ENCODE results near the gene DDT.
A peak's percentile ranks its signal among the peaks of the same experiment; 100 is the strongest.
"Not testable (repeated sequence)": the region's sequence is repeated elsewhere in the genome, so short reads cannot be mapped to it uniquely, and the experiment has no call there.

Gene DDT

GRCh38 chr22:23974345-23974744, at the start of gene DDT:
DDT (minus strand) TSS chr22:23974441; CDS start chr22:23974414, 27 bp downstream.
- peaks cover 27% of the 10 kb centered on the region for H3K36me3 ChIP-seq (ENCODE audit: control insufficient read depth, insufficient read depth, low read length)
- not testable (repeated sequence) for H3K27me3 ChIP-seq (ENCODE audit: control insufficient read depth, insufficient read depth, low read length); H3K4me1 ChIP-seq (ENCODE audit: control insufficient read depth, insufficient read depth, low read length); H3K9ac ChIP-seq (ENCODE audit: low read depth, low read length); H3K27ac ChIP-seq (ENCODE audit: low read depth, low read length); H3K4me3 ChIP-seq (ENCODE audit: low read depth, low read length); H3K9me3 ChIP-seq (ENCODE audit: control insufficient read depth, insufficient read depth, low read length)

- Histone ChIP-seq H3K4me3 (ENCODE audit: low read depth, low read length) (no peak overlapping the region), H3K36me3 (ENCODE audit: control insufficient read depth, insufficient read depth, low read length) (no peaks in the 10 kb centered on the region; the same call in 1 of the 2 replicates), H3K9ac (ENCODE audit: low read depth, low read length) (no peak overlapping the region), H3K4me1 (ENCODE audit: control insufficient read depth, insufficient read depth, low read length) (peaks cover 5% of the 10 kb centered on the region), H3K27ac (ENCODE audit: low read depth, low read length) (no peak overlapping the region), H3K9me3 (ENCODE audit: control insufficient read depth, insufficient read depth, low read length) (no peaks in the 10 kb centered on the region), H3K27me3 (ENCODE audit: control insufficient read depth, insufficient read depth, low read length) (no peaks in the 10 kb centered on the region)
These were observed 49.1 kb upstream of the DDT start for GRCh38 chr22:24023204-24023789.

GRCh38 chr22:24021304-24021703, 47.1 kb upstream of the DDT start:
- peaks cover 5% of the 10 kb centered on the region for H3K4me1 ChIP-seq (ENCODE audit: control insufficient read depth, insufficient read depth, low read length)
- no peak overlapping the region for H3K27ac ChIP-seq (ENCODE audit: low read depth, low read length)
- no peak overlapping the region for H3K4me3 ChIP-seq (ENCODE audit: low read depth, low read length)
- no peaks in the 10 kb centered on the region for H3K9me3 ChIP-seq (ENCODE audit: control insufficient read depth, insufficient read depth, low read length)
- H3K36me3 ChIP-seq (ENCODE audit: control insufficient read depth, insufficient read depth, low read length) = peaks cover 5% of the 10 kb centered on the region; the same call in 1 of the 2 replicates
- H3K27me3 ChIP-seq (ENCODE audit: control insufficient read depth, insufficient read depth, low read length) = no peaks in the 10 kb centered on the region
- no peak overlapping the region for H3K9ac ChIP-seq (ENCODE audit: low read depth, low read length)

- no peaks in the 10 kb centered on the region for H3K4me1 ChIP-seq (ENCODE audit: control insufficient read depth, insufficient read depth, low read length)
- H3K27ac ChIP-seq (ENCODE audit: low read depth, low read length) = no peak overlapping the region
- H3K36me3 ChIP-seq (ENCODE audit: control insufficient read depth, insufficient read depth, low read length) = 0 out of 2 replicates have a peak, but pooled peaks cover 5% of the 10 kb centered on the region
- H3K27me3 ChIP-seq (ENCODE audit: control insufficient read depth, insufficient read depth, low read length) = no peaks in the 10 kb centered on the region
- no peak overlapping the region for H3K4me3 ChIP-seq (ENCODE audit: low read depth, low read length)
- H3K9ac ChIP-seq (ENCODE audit: low read depth, low read length) = no peak overlapping the region
- no peaks in the 10 kb centered on the region for H3K9me3 ChIP-seq (ENCODE audit: control insufficient read depth, insufficient read depth, low read length)
These were observed 41.9 kb upstream of the DDT start for GRCh38 chr22:24016156-24016555.

- no peaks in the 10 kb centered on the region for H3K4me1 ChIP-seq (ENCODE audit: control insufficient read depth, insufficient read depth, low read length)
- no peaks in the 10 kb centered on the region for H3K9me3 ChIP-seq (ENCODE audit: control insufficient read depth, insufficient read depth, low read length)
- H3K9ac ChIP-seq (ENCODE audit: low read depth, low read length) = peak overlapping the region; percentile 52
- H3K27me3 ChIP-seq (ENCODE audit: control insufficient read depth, insufficient read depth, low read length) = no peaks in the 10 kb centered on the region
- no peaks in the 10 kb centered on the region for H3K36me3 ChIP-seq (ENCODE audit: control insufficient read depth, insufficient read depth, low read length)
- peak overlapping the region; percentile 82 for H3K27ac ChIP-seq (ENCODE audit: low read depth, low read length)
- peak overlapping the region; percentile 83 for H3K4me3 ChIP-seq (ENCODE audit: low read depth, low read length)
These were observed 37.5 kb upstream of the DDT start for GRCh38 chr22:24011735-24012068.

- Histone ChIP-seq H3K36me3 (ENCODE audit: control insufficient read depth, insufficient read depth, low read length) (no peaks in the 10 kb centered on the region), H3K4me3 (ENCODE audit: low read depth, low read length) (no peak overlapping the region), H3K9me3 (ENCODE audit: control insufficient read depth, insufficient read depth, low read length) (no peaks in the 10 kb centered on the region), H3K4me1 (ENCODE audit: control insufficient read depth, insufficient read depth, low read length) (no peaks in the 10 kb centered on the region), H3K9ac (ENCODE audit: low read depth, low read length) (no peak overlapping the region), H3K27me3 (ENCODE audit: control insufficient read depth, insufficient read depth, low read length) (no peaks in the 10 kb centered on the region), H3K27ac (ENCODE audit: low read depth, low read length) (no peak overlapping the region)
These were observed 35.8 kb upstream of the DDT start for GRCh38 chr22:24010018-24010391.

GRCh38 chr22:24009227-24010017, 35.2 kb upstream of the DDT start:
- H3K4me3 ChIP-seq (ENCODE audit: low read depth, low read length) = no peak overlapping the region
- H3K27ac ChIP-seq (ENCODE audit: low read depth, low read length) = no peak overlapping the region
- no peaks in the 10 kb centered on the region for H3K36me3 ChIP-seq (ENCODE audit: control insufficient read depth, insufficient read depth, low read length)
- no peaks in the 10 kb centered on the region for H3K4me1 ChIP-seq (ENCODE audit: control insufficient read depth, insufficient read depth, low read length)
- H3K9me3 ChIP-seq (ENCODE audit: control insufficient read depth, insufficient read depth, low read length) = no peaks in the 10 kb centered on the region
- no peaks in the 10 kb centered on the region for H3K27me3 ChIP-seq (ENCODE audit: control insufficient read depth, insufficient read depth, low read length)
- no peak overlapping the region for H3K9ac ChIP-seq (ENCODE audit: low read depth, low read length)

- H3K27ac ChIP-seq (ENCODE audit: low read depth, low read length) = no peak overlapping the region
- H3K9ac ChIP-seq (ENCODE audit: low read depth, low read length) = no peak overlapping the region
- no peaks in the 10 kb centered on the region for H3K4me1 ChIP-seq (ENCODE audit: control insufficient read depth, insufficient read depth, low read length)
- no peaks in the 10 kb centered on the region for H3K9me3 ChIP-seq (ENCODE audit: control insufficient read depth, insufficient read depth, low read length)
- no peaks in the 10 kb centered on the region for H3K27me3 ChIP-seq (ENCODE audit: control insufficient read depth, insufficient read depth, low read length)
- no peak overlapping the region for H3K4me3 ChIP-seq (ENCODE audit: low read depth, low read length)
- no peaks in the 10 kb centered on the region for H3K36me3 ChIP-seq (ENCODE audit: control insufficient read depth, insufficient read depth, low read length)
These were observed 34.4 kb upstream of the DDT start for GRCh38 chr22:24008381-24009226.

GRCh38 chr22:24008022-24008283, 33.7 kb upstream of the DDT start:
- no peaks in the 10 kb centered on the region for H3K9me3 ChIP-seq (ENCODE audit: control insufficient read depth, insufficient read depth, low read length)
- no peak overlapping the region for H3K4me3 ChIP-seq (ENCODE audit: low read depth, low read length)
- H3K4me1 ChIP-seq (ENCODE audit: control insufficient read depth, insufficient read depth, low read length) = no peaks in the 10 kb centered on the region
- H3K27ac ChIP-seq (ENCODE audit: low read depth, low read length) = no peak overlapping the region
- H3K36me3 ChIP-seq (ENCODE audit: control insufficient read depth, insufficient read depth, low read length) = no peaks in the 10 kb centered on the region
- H3K9ac ChIP-seq (ENCODE audit: low read depth, low read length) = no peak overlapping the region
- H3K27me3 ChIP-seq (ENCODE audit: control insufficient read depth, insufficient read depth, low read length) = no peaks in the 10 kb centered on the region

GRCh38 chr22:24007253-24008021, 33.2 kb upstream of the DDT start:
- Histone ChIP-seq H3K27ac (ENCODE audit: low read depth, low read length) (no peak overlapping the region), H3K27me3 (ENCODE audit: control insufficient read depth, insufficient read depth, low read length) (no peaks in the 10 kb centered on the region), H3K4me1 (ENCODE audit: control insufficient read depth, insufficient read depth, low read length) (no peaks in the 10 kb centered on the region), H3K9me3 (ENCODE audit: control insufficient read depth, insufficient read depth, low read length) (no peaks in the 10 kb centered on the region), H3K9ac (ENCODE audit: low read depth, low read length) (no peak overlapping the region), H3K4me3 (ENCODE audit: low read depth, low read length) (no peak overlapping the region), H3K36me3 (ENCODE audit: control insufficient read depth, insufficient read depth, low read length) (no peaks in the 10 kb centered on the region)

GRCh38 chr22:24006914-24007214, 32.6 kb upstream of the DDT start:
- no peak overlapping the region for H3K27ac ChIP-seq (ENCODE audit: low read depth, low read length)
- H3K4me1 ChIP-seq (ENCODE audit: control insufficient read depth, insufficient read depth, low read length) = no peaks in the 10 kb centered on the region
- H3K27me3 ChIP-seq (ENCODE audit: control insufficient read depth, insufficient read depth, low read length) = no peaks in the 10 kb centered on the region
- H3K9me3 ChIP-seq (ENCODE audit: control insufficient read depth, insufficient read depth, low read length) = no peaks in the 10 kb centered on the region
- H3K36me3 ChIP-seq (ENCODE audit: control insufficient read depth, insufficient read depth, low read length) = no peaks in the 10 kb centered on the region
- H3K9ac ChIP-seq (ENCODE audit: low read depth, low read length) = no peak overlapping the region
- H3K4me3 ChIP-seq (ENCODE audit: low read depth, low read length) = no peak overlapping the region

Data from HUES48 (cell line).